ENCODE results near the gene GNB5.

GRCh38 chr15:52185151-52185561, 6.0 kb downstream of the GNB5 start:
- TF ChIP-seq CTCF (conservative IDR thresholded peaks at IDR 0.05; ENCODE audit: low read depth, low read length): no peak
- no peak for TF ChIP-seq EZH2 (IDR thresholded peaks at IDR 0.05; ENCODE audit: borderline replicate concordance, low read depth, low read length, poor library complexity, severe bottlenecking)

All from A673 (cell line).